HEK293T (cell line): ENCODE results near the gene OTOP3.

ENCODE experiments used
- ARNT ChIP-seq: fragments of 450-650 bp; IDR thresholded peaks from 2 replicates; pipeline ENCODE4 v1.6.1; 2017; ENCODE audit warnings: mild to moderate bottlenecking
- BHLHE40 ChIP-seq: fragments of 450-650 bp; IDR thresholded peaks from 2 replicates; pipeline ENCODE4 v1.6.1; 2016; ENCODE audit warnings: mild to moderate bottlenecking, moderate library complexity, borderline replicate concordance
- ELF4 ChIP-seq: fragments of 450-650 bp; IDR thresholded peaks from 2 replicates; pipeline ENCODE4 v1.6.1; 2017; ENCODE audit warnings: antibody characterized with exemption
- FOXK2 ChIP-seq: fragments of 450-650 bp; IDR thresholded peaks from 2 replicates; pipeline ENCODE4 v1.6.1; 2016; ENCODE audit warnings: mild to moderate bottlenecking
- FOXM1 ChIP-seq: fragments of 450-650 bp; IDR thresholded peaks from 2 replicates; pipeline ENCODE4 v1.6.1; 2017; ENCODE audit warnings: mild to moderate bottlenecking, borderline replicate concordance
- L3MBTL2 ChIP-seq: fragments of 450-650 bp; conservative IDR thresholded peaks from 2 replicates; pipeline ENCODE4 v1.6.1; 2016; ENCODE audit warnings: mild to moderate bottlenecking
- NFRKB ChIP-seq: fragments of 450-650 bp; IDR thresholded peaks from 2 replicates; pipeline ENCODE4 v1.6.1; 2016; ENCODE audit warnings: mild to moderate bottlenecking, moderate library complexity
- SP1 ChIP-seq: fragments of 450-650 bp; IDR thresholded peaks from 2 replicates; pipeline ENCODE4 v1.6.1; 2017
- SUZ12 ChIP-seq: fragments of 450-650 bp; IDR thresholded peaks from 2 replicates; pipeline ENCODE4 v1.6.1; 2016; ENCODE audit warnings: mild to moderate bottlenecking
- TARDBP ChIP-seq: fragments of 450-650 bp; IDR thresholded peaks from 2 replicates; pipeline ENCODE4 v1.6.1; 2016
- ZNF384 ChIP-seq: fragments of 450-650 bp; IDR thresholded peaks from 2 replicates; pipeline ENCODE4 v1.6.1; 2016
- TF ChIP-seq, protein P1 (sequence below): fragments of 450-650 bp; IDR thresholded peaks from 2 replicates; pipeline ENCODE4 v1.6.1; 2016

DNA sequence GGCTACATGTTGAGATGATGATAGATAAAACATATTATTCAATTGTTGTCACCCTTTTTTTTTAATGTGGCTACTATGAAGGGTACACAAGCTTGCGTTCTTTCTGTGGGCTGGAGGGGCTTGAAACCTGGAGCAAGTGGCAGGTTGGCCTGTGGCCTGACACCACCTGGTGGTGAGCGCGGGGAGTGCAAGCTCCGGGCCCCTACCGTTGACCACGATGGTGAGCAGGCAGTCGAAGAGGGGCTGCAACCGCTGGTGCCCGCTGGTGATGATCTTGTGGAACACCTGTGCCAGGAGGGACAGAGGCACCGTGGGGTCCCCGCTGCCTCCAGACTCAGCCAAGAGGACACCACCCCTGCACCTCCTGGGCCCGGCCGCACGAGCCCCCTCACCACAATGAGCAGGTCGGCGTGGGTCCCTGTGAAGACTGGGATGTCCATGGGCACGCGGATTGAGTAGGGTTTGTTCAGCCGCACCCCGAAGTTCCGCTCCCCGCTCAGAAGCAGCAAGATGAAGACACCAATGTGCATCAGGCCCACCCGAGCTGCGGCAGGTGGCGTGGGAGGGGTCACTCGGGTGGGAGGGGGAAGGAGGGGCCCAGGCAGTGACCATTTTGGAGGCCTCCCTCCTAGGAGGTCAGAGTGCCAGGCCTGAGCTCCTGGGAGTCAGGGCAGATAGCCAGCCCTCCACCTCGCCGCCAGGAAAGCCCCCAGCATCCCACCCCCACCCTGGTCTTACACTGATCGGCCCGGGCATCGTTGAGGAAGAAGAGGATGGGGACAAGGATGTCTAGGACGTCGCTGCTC lies 22.4 kb downstream of the OTOP3 start:
- no peak for TF ChIP-seq FOXK2
- no peak for TF ChIP-seq ZNF384
- TF ChIP-seq BHLHE40: no peak
- TF ChIP-seq ELF4: no peak
- TF ChIP-seq, protein P1, sequence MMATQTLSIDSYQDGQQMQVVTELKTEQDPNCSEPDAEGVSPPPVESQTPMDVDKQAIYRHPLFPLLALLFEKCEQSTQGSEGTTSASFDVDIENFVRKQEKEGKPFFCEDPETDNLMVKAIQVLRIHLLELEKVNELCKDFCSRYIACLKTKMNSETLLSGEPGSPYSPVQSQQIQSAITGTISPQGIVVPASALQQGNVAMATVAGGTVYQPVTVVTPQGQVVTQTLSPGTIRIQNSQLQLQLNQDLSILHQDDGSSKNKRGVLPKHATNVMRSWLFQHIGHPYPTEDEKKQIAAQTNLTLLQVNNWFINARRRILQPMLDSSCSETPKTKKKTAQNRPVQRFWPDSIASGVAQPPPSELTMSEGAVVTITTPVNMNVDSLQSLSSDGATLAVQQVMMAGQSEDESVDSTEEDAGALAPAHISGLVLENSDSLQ: no peak
- TF ChIP-seq FOXM1: no peak
- TF ChIP-seq SUZ12: no peak
- TF ChIP-seq TARDBP: no peak
- TF ChIP-seq ARNT: no peak
- no peak for TF ChIP-seq L3MBTL2
- no peak for TF ChIP-seq NFRKB
- no peak for TF ChIP-seq SP1
